AG04449 (cell line): ENCODE measurements around the gene BBIP1.
A peak's percentile ranks its signal among the peaks of the same experiment; 100 is the strongest.
"Not testable (repeated sequence)": the region's sequence is repeated elsewhere in the genome, so short reads cannot be mapped to it uniquely, and the experiment has no call there.

Experiments used
- CTCF ChIA-PET: fragments of 350-600 bp; formaldehyde crosslinking; extraction: SDS; loops from one replicate; lab custom pipeline; 2021; ENCODE audit warnings: antibody characterized with exemption; lab: Yijun Ruan, JAX
- POLR2A ChIA-PET: fragments of 400-600, 350-600 bp; formaldehyde crosslinking; extraction: SDS; loops from one replicate; lab custom pipeline; 2020; ENCODE audit warnings: antibody characterized with exemption, inconsistent platforms; lab: Yijun Ruan, JAX
- DNase-seq: peaks from one replicate; pipeline ENCODE4 v3.0.0-alpha.2; 2010; ENCODE audit warnings: low read depth, low spot score
- H3K4me3 ChIP-seq: 2 replicates; pipeline ENCODE4 v1.5.1; 2011; ENCODE audit warnings: low read depth, mild to moderate bottlenecking, control low read depth, low read length
- TF ChIP-seq, protein P1 (sequence below): IDR thresholded peaks from one replicate; pipeline ENCODE4 v1.5.1; 2011; ENCODE audit warnings: mild to moderate bottlenecking, moderate library complexity, low read length, control low read depth, inconsistent platforms; ENCODE audit not compliant: insufficient read depth; ENCODE audit errors: missing control alignments

The BBIP1 gene

DNA sequence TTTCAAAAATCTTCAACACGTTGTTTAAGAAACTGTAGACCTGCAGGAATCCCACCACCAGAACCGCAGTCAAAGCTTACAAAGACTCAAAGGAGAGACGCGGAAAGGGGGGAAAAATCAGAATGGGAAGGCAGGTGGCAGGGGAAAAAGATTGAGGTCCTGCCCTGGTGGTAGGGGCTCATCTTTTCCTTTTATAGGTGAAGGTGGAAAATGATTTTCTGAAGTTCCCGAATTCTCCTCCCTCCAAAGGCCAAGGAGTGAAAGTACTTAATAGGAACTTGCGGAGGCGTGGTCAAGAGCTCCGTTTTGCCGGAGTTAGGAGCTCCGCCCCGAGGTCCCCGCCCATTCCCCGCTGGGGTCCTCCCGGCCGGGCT is 724 bp downstream of the BBIP1 start:
- TF ChIP-seq, protein P1, sequence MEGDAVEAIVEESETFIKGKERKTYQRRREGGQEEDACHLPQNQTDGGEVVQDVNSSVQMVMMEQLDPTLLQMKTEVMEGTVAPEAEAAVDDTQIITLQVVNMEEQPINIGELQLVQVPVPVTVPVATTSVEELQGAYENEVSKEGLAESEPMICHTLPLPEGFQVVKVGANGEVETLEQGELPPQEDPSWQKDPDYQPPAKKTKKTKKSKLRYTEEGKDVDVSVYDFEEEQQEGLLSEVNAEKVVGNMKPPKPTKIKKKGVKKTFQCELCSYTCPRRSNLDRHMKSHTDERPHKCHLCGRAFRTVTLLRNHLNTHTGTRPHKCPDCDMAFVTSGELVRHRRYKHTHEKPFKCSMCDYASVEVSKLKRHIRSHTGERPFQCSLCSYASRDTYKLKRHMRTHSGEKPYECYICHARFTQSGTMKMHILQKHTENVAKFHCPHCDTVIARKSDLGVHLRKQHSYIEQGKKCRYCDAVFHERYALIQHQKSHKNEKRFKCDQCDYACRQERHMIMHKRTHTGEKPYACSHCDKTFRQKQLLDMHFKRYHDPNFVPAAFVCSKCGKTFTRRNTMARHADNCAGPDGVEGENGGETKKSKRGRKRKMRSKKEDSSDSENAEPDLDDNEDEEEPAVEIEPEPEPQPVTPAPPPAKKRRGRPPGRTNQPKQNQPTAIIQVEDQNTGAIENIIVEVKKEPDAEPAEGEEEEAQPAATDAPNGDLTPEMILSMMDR: no peak
- ChIA-PET CTCF (interaction anchor here (1.2 to 2.1 kb wide), 5 partner anchors 12 to 308 kb away, joined by 3 to 8 read pairs (median 4); no protein-coding TSS in a partner anchor), POLR2A (interaction anchor here (0.6 to 1.7 kb wide), 9 partner anchors 16 to 620 kb away, joined by 3 to 7 read pairs (median 3); partner anchors contain the start of gene PDCD4)
- peak; percentile 74 for DNase-seq
- peak overlapping the region; percentile 79 for H3K4me3 ChIP-seq

GRCh38 chr10:110916554-110917346 is 2.2 kb downstream of the BBIP1 start:
- TF ChIP-seq, protein P1: no peak
- CTCF ChIA-PET: interaction anchor here (0.6 to 2.1 kb wide), 6 partner anchors 12 to 172 kb away, joined by 3 to 8 read pairs (median 4); no protein-coding TSS in a partner anchor
- POLR2A ChIA-PET: no interaction called here
- DNase-seq: peak; percentile 93
- H3K4me3 ChIP-seq: no peak overlapping the region; the same call in 1 of the 2 replicates

DNA sequence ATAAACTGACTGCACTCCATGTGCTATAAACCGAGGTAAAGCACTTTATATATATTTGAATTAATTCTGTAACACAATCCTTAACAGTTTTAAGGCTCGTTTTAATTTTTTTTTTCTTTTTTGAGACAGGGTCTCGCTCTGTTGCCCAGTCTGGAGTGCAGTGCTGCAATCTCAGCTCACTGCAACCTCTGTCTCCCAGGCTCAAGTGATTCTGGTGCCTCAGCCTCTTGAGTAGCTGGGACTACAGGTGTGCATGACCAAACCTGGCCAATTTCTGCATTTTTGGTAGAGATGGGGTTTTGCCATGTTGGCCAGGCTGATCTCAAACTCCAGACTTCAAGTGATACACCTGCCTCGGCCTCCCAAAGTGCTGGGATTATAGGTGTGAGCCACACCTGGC is 3.4 kb downstream of the BBIP1 start:
- CTCF ChIA-PET, H3K4me3 ChIP-seq, POLR2A ChIA-PET, DNase-seq: not testable (repeated sequence)

- ChIA-PET CTCF (interaction anchor here (0.7 kb wide), 1 partner anchor 169 kb away, joined by 4 read pairs; no protein-coding TSS in a partner anchor), POLR2A (no interaction called here)
- no peak overlapping the region for H3K4me3 ChIP-seq
- DNase-seq: no peak
- TF ChIP-seq, protein P1: no peak
These were observed 3.9 kb downstream of the BBIP1 start for GRCh38 chr10:110915035-110915434.

- TF ChIP-seq, protein P1: no peak
- POLR2A ChIA-PET: no interaction called here
- DNase-seq: no peak
These were observed 4.5 kb downstream of the BBIP1 start for GRCh38 chr10:110914431-110914830.

GRCh38 chr10:110912374-110912773 is 6.6 kb downstream of the BBIP1 start:
- POLR2A ChIA-PET: interaction anchor here (0.6 to 1.5 kb wide), 3 partner anchors 10 to 609 kb away, joined by 3 to 6 read pairs (median 4); partner anchors contain the start of gene PDCD4
- peak; percentile 70 for DNase-seq
- TF ChIP-seq, protein P1: no peak
- CTCF ChIA-PET: interaction anchor here (0.7 to 5.0 kb wide), 3 partner anchors 18 to 302 kb away, joined by 3 to 26 read pairs (median 4); no protein-coding TSS in a partner anchor
- no peak overlapping the region for H3K4me3 ChIP-seq

More at GRCh38 chr10:110914431-110914830, 4.5 kb downstream of the BBIP1 start:
- H3K4me3 ChIP-seq: no peak overlapping the region
- CTCF ChIA-PET: interaction anchor here (0.8 to 5.0 kb wide), 2 partner anchors 20 to 304 kb away, joined by 3 to 26 read pairs; no protein-coding TSS in a partner anchor
